Mesendoderm (in vitro differentiated cells): Measurements from ENCODE around the gene MYO1A.
A peak's percentile ranks its signal among the peaks of the same experiment; 100 is the strongest.

ENCODE experiments used
- DNase-seq: peaks from one replicate; pipeline ENCODE4 v3.0.0; 2013
- H2AK5ac ChIP-seq: 2 replicates; pipeline ENCODE4 v1.6.1; 2013; ENCODE audit warnings: low read length, inconsistent platforms
- H2BK120ac ChIP-seq: 2 replicates; pipeline ENCODE4 v1.6.1; 2013; ENCODE audit warnings: low read depth, mild to moderate bottlenecking, low read length, moderate library complexity, mixed read lengths
- H2BK15ac ChIP-seq: replicated peaks from 2 replicates; pipeline ENCODE4 v1.6.1; 2013; ENCODE audit warnings: low read depth, mild to moderate bottlenecking, moderate library complexity
- H2BK5ac ChIP-seq: 2 replicates; pipeline ENCODE4 v1.6.1; 2013; ENCODE audit warnings: low read length, inconsistent platforms
- H3K18ac ChIP-seq: 2 replicates; pipeline ENCODE4 v1.6.1; 2013; ENCODE audit warnings: mild to moderate bottlenecking, low read length, mixed read lengths
- H3K23ac ChIP-seq: one replicate; pipeline ENCODE4 v1.6.1; 2013; ENCODE audit warnings: low read length
- H3K27ac ChIP-seq: 2 replicates; pipeline ENCODE4 v1.5.1; 2013; ENCODE audit warnings: low read depth, mild to moderate bottlenecking, inconsistent platforms, low read length, moderate library complexity
- H3K27me3 ChIP-seq: 2 replicates; pipeline ENCODE4 v1.6.1; 2013; ENCODE audit warnings: low read length, control low read depth, mild to moderate bottlenecking, inconsistent platforms; ENCODE audit not compliant: insufficient read depth, poor library complexity
- H3K36me3 ChIP-seq: 2 replicates; pipeline ENCODE4 v1.6.1; 2013; ENCODE audit warnings: low read length, inconsistent platforms; ENCODE audit not compliant: control insufficient read depth, insufficient read depth
- H3K4ac ChIP-seq: one replicate; pipeline ENCODE4 v1.6.1; 2013; ENCODE audit warnings: low read depth, mild to moderate bottlenecking, low read length, moderate library complexity
- H3K4me1 ChIP-seq: 2 replicates; pipeline ENCODE4 v1.6.1; 2013; ENCODE audit warnings: low read depth, low read length, inconsistent platforms; ENCODE audit not compliant: control insufficient read depth
- H3K4me2 ChIP-seq: 2 replicates; pipeline ENCODE4 v1.6.1; 2013; ENCODE audit warnings: low read length
- H3K4me3 ChIP-seq: 2 replicates; pipeline ENCODE4 v1.5.1; 2013; ENCODE audit warnings: mild to moderate bottlenecking, low read length
- H3K56ac ChIP-seq: one replicate; pipeline ENCODE4 v1.6.1; 2013; ENCODE audit warnings: low read length
- H3K79me1 ChIP-seq: 2 replicates; pipeline ENCODE4 v1.6.1; 2013; ENCODE audit warnings: low read length, inconsistent platforms
- H3K79me2 ChIP-seq: 2 replicates; pipeline ENCODE4 v1.6.1; 2013; ENCODE audit warnings: mild to moderate bottlenecking, low read length; ENCODE audit not compliant: control insufficient read depth, insufficient read depth
- H3K9ac ChIP-seq: 2 replicates; pipeline ENCODE4 v1.6.1; 2013; ENCODE audit warnings: low read length, inconsistent platforms
- H4K5ac ChIP-seq: one replicate; pipeline ENCODE4 v1.6.1; 2013; ENCODE audit warnings: low read length
- H4K8ac ChIP-seq: one replicate; pipeline ENCODE4 v1.6.1; 2013; ENCODE audit warnings: low read depth, mild to moderate bottlenecking, control low read depth, low read length, moderate library complexity
- WGBS: extraction: QIAGEN DNeasy Blood & Tissue Kit; methylation state at CpG from one replicate; pipeline ENCODE4 v1.1.7; 2013; ENCODE audit warnings: low lambda C conversion rate, missing lambda C conversion rate; ENCODE audit not compliant: insufficient coverage; ENCODE audit errors: extremely low coverage; 5-methylcytosine and 5-hydroxymethylcytosine counted together

MYO1A gene

GRCh38 chr12:57031789-57032188 is 18.1 kb downstream of the MYO1A start:
- H2BK5ac ChIP-seq: no peak overlapping the region
- no peak overlapping the region for H4K8ac ChIP-seq
- no peak overlapping the region for H2BK120ac ChIP-seq
- peaks cover 2% of the 10 kb centered on the region for H3K4me1 ChIP-seq
- no peaks in the 10 kb centered on the region for H3K79me1 ChIP-seq
- WGBS: no CpG with 5 or more reads among the region's 7 CpGs
- no peak overlapping the region for H3K9ac ChIP-seq
- H3K18ac ChIP-seq: no peak overlapping the region
- no peak for DNase-seq
- H2BK15ac ChIP-seq: no peak overlapping the region
- H3K27ac ChIP-seq: no peak overlapping the region
- H3K23ac ChIP-seq: no peak overlapping the region
- no peaks in the 10 kb centered on the region for H3K36me3 ChIP-seq
- H3K27me3 ChIP-seq: no peaks in the 10 kb centered on the region
- no peak overlapping the region for H3K4me2 ChIP-seq
- no peak overlapping the region for H2AK5ac ChIP-seq
- no peak overlapping the region for H3K56ac ChIP-seq
- H3K4me3 ChIP-seq: no peak overlapping the region
- H3K4ac ChIP-seq: no peak overlapping the region
- H3K79me2 ChIP-seq: no peaks in the 10 kb centered on the region
- no peak overlapping the region for H4K5ac ChIP-seq

- no peak overlapping the region for H2BK5ac ChIP-seq
- DNase-seq: peak; percentile 45
- H2BK15ac ChIP-seq: no peak overlapping the region
- no peak overlapping the region for H4K5ac ChIP-seq
- no peak overlapping the region for H2BK120ac ChIP-seq
- H3K4me2 ChIP-seq: no peak overlapping the region
- H3K23ac ChIP-seq: no peak overlapping the region
- H3K27ac ChIP-seq: no peak overlapping the region
- no peaks in the 10 kb centered on the region for H3K79me2 ChIP-seq
- H2AK5ac ChIP-seq: no peak overlapping the region
- no peak overlapping the region for H4K8ac ChIP-seq
- H3K4me1 ChIP-seq: peaks cover 2% of the 10 kb centered on the region
- H3K56ac ChIP-seq: no peak overlapping the region
- no peaks in the 10 kb centered on the region for H3K27me3 ChIP-seq
- no CpG with 5 or more reads among the region's 2 CpGs for WGBS
- no peak overlapping the region for H3K4ac ChIP-seq
- H3K36me3 ChIP-seq: no peaks in the 10 kb centered on the region
- no peak overlapping the region for H3K18ac ChIP-seq
- no peak overlapping the region for H3K4me3 ChIP-seq
- H3K9ac ChIP-seq: no peak overlapping the region
- no peaks in the 10 kb centered on the region for H3K79me1 ChIP-seq
Measured at GRCh38 chr12:57031138-57031725, 18.7 kb downstream of the MYO1A start.

GRCh38 chr12:57029457-57029856 is 20.5 kb downstream of the MYO1A start:
- no peaks in the 10 kb centered on the region for H3K79me2 ChIP-seq
- H2BK15ac ChIP-seq: no peak overlapping the region
- H3K4me2 ChIP-seq: no peak overlapping the region
- H3K23ac ChIP-seq: no peak overlapping the region
- H3K79me1 ChIP-seq: no peaks in the 10 kb centered on the region
- no peak overlapping the region for H4K8ac ChIP-seq
- DNase-seq: no peak
- H3K27me3 ChIP-seq: no peaks in the 10 kb centered on the region
- H3K27ac ChIP-seq: no peak overlapping the region
- peaks cover 2% of the 10 kb centered on the region for H3K4me1 ChIP-seq
- H3K4me3 ChIP-seq: no peak overlapping the region
- no peak overlapping the region for H2AK5ac ChIP-seq
- no peak overlapping the region for H3K9ac ChIP-seq
- no peaks in the 10 kb centered on the region for H3K36me3 ChIP-seq
- H4K5ac ChIP-seq: no peak overlapping the region
- no CpG with 5 or more reads among the region's 7 CpGs for WGBS
- no peak overlapping the region for H3K4ac ChIP-seq
- no peak overlapping the region for H2BK120ac ChIP-seq
- H3K56ac ChIP-seq: no peak overlapping the region
- H3K18ac ChIP-seq: no peak overlapping the region
- H2BK5ac ChIP-seq: no peak overlapping the region

- Histone ChIP-seq H3K18ac (no peak overlapping the region), H3K23ac (no peak overlapping the region), H2BK5ac (no peak overlapping the region), H3K36me3 (no peaks in the 10 kb centered on the region), H3K79me1 (no peaks in the 10 kb centered on the region), H3K4me3 (no peak overlapping the region), H3K56ac (no peak overlapping the region), H3K79me2 (no peaks in the 10 kb centered on the region), H4K5ac (no peak overlapping the region), H3K4me1 (peaks cover 2% of the 10 kb centered on the region), H3K4ac (no peak overlapping the region), H3K27ac (no peak overlapping the region), H2BK15ac (no peak overlapping the region), H3K27me3 (no peaks in the 10 kb centered on the region), H2AK5ac (no peak overlapping the region), H2BK120ac (no peak overlapping the region), H3K4me2 (no peak overlapping the region), H4K8ac (no peak overlapping the region), H3K9ac (no peak overlapping the region)
- peak; percentile 63 for DNase-seq
- no CpG with 5 or more reads among the region's 5 CpGs for WGBS
Measured at GRCh38 chr12:57027805-57028153, 22.1 kb downstream of the MYO1A start.

- Histone ChIP-seq H3K79me1 (no peaks in the 10 kb centered on the region), H3K4me2 (no peak overlapping the region), H2BK15ac (no peak overlapping the region), H3K4ac (no peak overlapping the region), H2BK120ac (no peak overlapping the region), H4K8ac (no peak overlapping the region), H3K27me3 (no peaks in the 10 kb centered on the region), H4K5ac (no peak overlapping the region), H3K36me3 (no peaks in the 10 kb centered on the region), H3K4me1 (peaks cover 2% of the 10 kb centered on the region), H3K23ac (no peak overlapping the region), H3K79me2 (no peaks in the 10 kb centered on the region), H3K27ac (no peak overlapping the region), H3K9ac (peak overlapping the region; percentile 10), H3K18ac (no peak overlapping the region), H2AK5ac (peak overlapping the region; percentile 30), H2BK5ac (no peak overlapping the region), H3K4me3 (no peak overlapping the region), H3K56ac (peak overlapping the region; percentile 31)
- no CpG with 5 or more reads among the region's 13 CpGs for WGBS
- DNase-seq: peak; percentile 48
Measured at GRCh38 chr12:57027011-57027804, 22.7 kb downstream of the MYO1A start.
